ENCODE results near the gene CHRNE. TPM values are rescaled to one million over a fixed set of nuclear protein-coding genes. Genes with fewer than 3 reads are reported as not detected.

Gene CHRNE
- total RNA-seq, 1 experiment from 2014 or later, result 0.31 TPM

GRCh38 chr17:4950075-4950745 lies 47.3 kb upstream of the CHRNE start:
- Histone ChIP-seq H3K79me1 (ENCODE audit: insufficient read depth, low read depth, low read length, poor library complexity, severe bottlenecking) (peaks cover 4% of the 10 kb centered on the region), H2BK120ac (ENCODE audit: low read depth, low read length, poor library complexity, severe bottlenecking) (no peak overlapping the region), H2AK5ac (ENCODE audit: insufficient read length, low read length) (no peak overlapping the region), H4K20me1 (ENCODE audit: control insufficient read depth, insufficient read depth, insufficient read length) (no peaks in the 10 kb centered on the region), H3K9me3 (ENCODE audit: control insufficient read depth, low read depth, low read length) (no peaks in the 10 kb centered on the region), H3K79me2 (ENCODE audit: insufficient read depth, low read length) (peaks cover 13% of the 10 kb centered on the region; the same call in 1 of the 2 replicates), H2BK15ac (ENCODE audit: low read depth, low read length) (no peak overlapping the region), H4K8ac (replicated peaks; ENCODE audit: insufficient read length, low read depth, low read length) (no peak overlapping the region), H3K23me2 (ENCODE audit: insufficient read length, low read depth, low read length, poor library complexity, severe bottlenecking) (peaks cover 23% of the 10 kb centered on the region), H3K56ac (ENCODE audit: insufficient read length, low read depth, low read length) (no peak overlapping the region), H2BK20ac (ENCODE audit: low read depth, low read length, poor library complexity, severe bottlenecking) (no peak overlapping the region), H2BK5ac (ENCODE audit: insufficient read length, low read length) (no peak overlapping the region), H3K4me1 (ENCODE audit: insufficient read depth, low read length) (peaks cover 4% of the 10 kb centered on the region; the same call in 1 of the 2 replicates), H3K14ac (ENCODE audit: insufficient read depth, low read length) (peak overlapping the region; percentile 49; the same call in 1 of the 2 replicates), H3K4me2 (ENCODE audit: insufficient read depth, insufficient read length, low read length) (peak overlapping the region; percentile 72), H4K5ac (ENCODE audit: insufficient read length, low read depth, low read length) (no peak overlapping the region), H4K91ac (ENCODE audit: insufficient read length, low read depth, low read length) (no peak overlapping the region), H2BK12ac (ENCODE audit: insufficient read length, low read depth, low read length) (no peak overlapping the region), H3K4ac (ENCODE audit: low read depth, low read length) (no peak overlapping the region), H3K27ac (ENCODE audit: insufficient read length, low read depth, low read length) (no peak overlapping the region), H3K18ac (ENCODE audit: insufficient read length, low read depth, low read length) (peak overlapping the region; percentile 80), H3K9ac (ENCODE audit: extremely low read depth, insufficient read length, low read length) (peak overlapping the region; percentile 6), H3K27me3 (ENCODE audit: insufficient read depth, low read length) (no peaks in the 10 kb centered on the region), H2AFZ (ENCODE audit: low read length) (no peak overlapping the region), H3K23ac (ENCODE audit: insufficient read length, low read depth, low read length) (no peak overlapping the region), H3T11ph (ENCODE audit: low read length) (no peak overlapping the region)
- Mint-ChIP-seq H3K27me3 (ENCODE audit: low read depth) (peaks cover 3% of the 10 kb centered on the region; the same call in 1 of the 2 replicates), H3K4me3 (peak overlapping the region; percentile 87 to 95), H3K36me3 (ENCODE audit: insufficient read depth in 1 of 3, low read depth in 3 of 3) (peaks cover 15 to 23% (median 19%) of the 10 kb centered on the region in 3 experiments), H3K27ac (peak overlapping the region; percentile 84 to 94 (median 93)), H3K4me1 (peaks cover 41 to 42% of the 10 kb centered on the region in 2 experiments), H3K9me3 (peaks cover 0 to 2% of the 10 kb centered on the region in 2 experiments; a peak in 2 of 5 replicates)
- no CpG with 5 or more reads among the region's 52 CpGs for WGBS (ENCODE audit: extremely low coverage, insufficient read length, low lambda C conversion rate)
- DNase-seq, result peak; percentile 78
- no peak for TF ChIP-seq CTCF (conservative IDR thresholded peaks at IDR 0.05)

Data from H9 (cell line).